IPS-11a (cell line): ENCODE measurements around the gene AUTS2.
"Not testable (repeated sequence)": the region's sequence is repeated elsewhere in the genome, so short reads cannot be mapped to it uniquely, and the experiment has no call there.

ENCODE experiments used
- H3K4me3 ChIP-seq: one replicate; pipeline ENCODE4 v1.5.1; 2013; ENCODE audit warnings: low read depth, low read length, control low read depth

The AUTS2 gene

DNA sequence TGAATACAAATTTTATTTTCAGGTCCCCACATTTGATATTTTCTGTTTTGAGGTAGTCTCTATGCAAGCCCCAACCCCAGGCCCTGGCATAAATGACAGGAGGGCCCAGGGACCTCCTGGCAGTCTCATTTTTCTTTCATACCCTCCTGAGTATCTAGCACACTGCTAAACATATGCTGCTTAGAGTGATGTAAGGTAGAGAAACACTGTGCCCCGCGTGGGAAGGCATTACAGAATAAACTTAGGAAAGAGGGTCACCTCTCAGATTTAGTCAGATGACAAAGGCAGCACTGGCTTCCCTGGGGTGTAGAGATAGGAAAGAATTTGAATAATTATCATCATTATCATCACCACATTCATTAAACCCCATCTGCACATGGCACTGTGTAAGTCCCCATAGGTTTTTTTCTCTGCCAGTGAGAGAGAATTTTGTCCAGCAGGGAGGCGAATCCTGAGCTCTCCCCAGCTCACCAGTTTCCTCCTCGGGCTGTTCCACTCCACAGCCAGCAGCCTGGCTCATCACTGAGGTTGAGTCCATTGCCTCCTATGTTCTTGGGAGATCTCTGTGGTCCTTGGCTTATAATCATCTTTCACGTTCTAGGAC, 1026.3 kb downstream of the AUTS2 start:
- H3K4me3 ChIP-seq: no peak overlapping the region

DNA sequence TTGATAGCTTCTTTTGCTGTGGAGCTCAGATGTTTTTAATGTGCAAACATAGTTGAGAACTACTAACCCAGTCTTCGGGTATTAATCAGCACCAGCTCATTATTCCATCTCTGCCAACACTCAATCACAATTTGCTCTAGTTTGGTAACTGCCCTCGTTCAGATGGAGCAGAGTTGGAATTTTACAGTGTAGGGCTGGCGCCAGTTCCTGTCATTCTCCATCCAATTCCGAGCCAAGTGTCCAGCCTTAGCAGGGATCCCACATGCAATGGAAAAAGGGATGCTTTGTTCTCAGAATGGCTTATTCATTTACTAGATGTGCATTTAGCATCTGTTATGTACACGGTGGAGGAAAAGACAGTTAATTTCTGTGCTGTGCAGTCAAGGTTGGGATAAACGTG, 1029.2 kb downstream of the AUTS2 start:
- no peak overlapping the region for H3K4me3 ChIP-seq

DNA sequence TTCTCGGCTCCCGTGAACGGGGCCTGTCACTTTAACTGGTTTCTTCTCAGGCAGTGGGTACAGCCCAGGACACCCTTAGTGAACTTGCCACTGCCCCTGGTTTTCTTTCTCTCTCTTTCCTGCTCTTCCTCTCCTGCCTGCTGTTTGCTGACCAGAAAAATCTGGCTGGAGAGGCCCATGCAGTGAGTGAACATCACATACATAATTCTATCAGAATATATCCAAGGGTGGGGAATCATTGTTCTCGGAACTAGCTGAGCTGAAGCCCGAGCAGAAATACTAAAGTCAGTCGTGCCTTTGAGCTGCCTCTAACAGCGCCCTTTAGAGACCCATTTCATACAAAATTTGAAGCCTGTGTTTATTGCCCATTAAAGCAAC, 1032.2 kb downstream of the AUTS2 start:
- no peak overlapping the region for H3K4me3 ChIP-seq

DNA sequence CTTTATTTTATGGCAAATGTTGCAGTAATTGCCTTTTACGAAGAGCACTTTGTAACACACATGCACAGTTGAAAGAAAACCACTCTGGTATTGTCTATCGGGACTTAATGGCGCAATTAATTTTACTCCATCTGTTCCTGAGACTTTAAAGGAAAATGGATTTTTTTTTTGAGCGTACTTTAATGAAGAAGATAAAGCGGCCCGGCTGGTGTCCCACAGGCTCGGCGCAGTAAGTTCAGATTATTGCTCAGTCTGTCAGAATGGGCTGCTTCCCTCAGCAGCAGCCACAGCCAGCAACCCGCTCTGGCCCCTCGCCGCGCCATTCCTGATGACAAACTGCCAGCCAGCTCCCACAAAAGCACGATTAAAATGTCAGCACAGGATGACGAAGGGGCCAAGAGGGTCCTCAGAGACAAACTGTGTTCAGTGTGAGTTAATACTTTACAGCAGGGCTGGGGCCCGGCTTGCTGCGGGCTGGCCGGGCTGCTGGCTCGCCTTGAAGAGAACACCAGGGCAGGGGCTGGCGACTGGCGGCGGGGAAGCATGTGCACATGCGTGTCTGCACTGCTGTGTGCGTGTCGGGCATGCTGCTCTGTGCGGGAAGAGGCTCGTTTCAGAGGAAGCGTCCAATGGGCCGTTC, 1032.7 kb downstream of the AUTS2 start:
- H3K4me3 ChIP-seq: no peak overlapping the region

DNA sequence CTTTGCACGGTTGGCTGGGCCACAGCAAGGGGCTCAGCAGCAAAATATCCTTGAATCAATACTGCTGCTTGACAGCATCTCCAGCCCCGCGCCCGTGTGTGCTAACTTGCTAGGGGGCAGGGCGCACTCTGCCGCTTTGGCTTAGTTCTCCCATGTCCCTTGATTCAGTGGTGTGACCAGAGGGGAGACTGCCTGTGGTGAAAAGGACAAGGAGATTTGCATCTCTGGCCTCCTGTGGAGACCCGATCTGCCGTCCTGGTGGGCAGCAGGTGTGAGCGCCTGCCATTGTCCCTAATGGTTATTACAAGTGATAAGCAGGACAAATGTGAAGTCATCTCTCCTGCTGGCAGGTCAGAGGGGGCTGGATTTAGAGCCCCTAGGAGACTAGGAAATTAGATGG, 1033.4 kb downstream of the AUTS2 start:
- H3K4me3 ChIP-seq: no peak overlapping the region

DNA sequence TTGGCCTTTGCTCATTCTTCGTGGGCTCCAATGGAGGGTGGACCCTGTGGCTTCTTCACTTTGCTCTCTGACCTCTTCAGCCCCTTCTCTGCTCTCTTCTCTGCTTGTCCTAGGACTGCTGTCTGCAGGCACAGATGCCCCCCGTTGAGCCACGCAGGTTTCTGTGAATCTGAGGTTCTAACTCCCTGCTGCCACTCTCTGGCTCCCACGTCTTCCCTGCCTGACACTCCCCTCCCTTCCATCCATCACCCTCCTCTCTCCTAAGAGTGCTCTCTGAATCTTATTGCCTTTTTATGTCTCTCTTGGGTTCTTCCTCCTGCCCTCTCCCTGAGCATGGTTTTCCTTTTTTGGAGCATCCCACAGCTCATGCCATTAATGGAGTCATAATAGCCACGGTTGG, 1034.1 kb downstream of the AUTS2 start:
- no peak overlapping the region for H3K4me3 ChIP-seq

DNA sequence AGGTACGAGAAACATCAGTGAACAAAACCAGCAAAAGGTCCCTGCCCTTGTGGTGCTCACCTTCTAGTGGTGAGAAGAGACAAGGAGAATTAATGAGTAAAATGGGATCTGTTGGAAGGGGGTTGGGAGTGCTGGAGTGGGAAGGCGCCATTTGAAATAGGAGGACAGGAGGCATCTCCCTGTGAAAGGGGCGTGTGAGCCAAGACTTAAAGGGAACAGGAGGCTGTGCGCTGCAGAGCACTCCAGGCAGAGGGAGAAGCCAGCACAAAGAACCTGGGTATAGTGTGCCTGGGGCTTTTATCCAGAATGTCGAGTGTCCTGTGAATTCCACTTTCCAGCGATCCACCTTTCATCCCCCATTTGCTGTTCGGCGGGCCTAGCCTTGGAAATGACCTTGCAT, 1035.8 kb downstream of the AUTS2 start:
- H3K4me3 ChIP-seq: no peak overlapping the region

DNA sequence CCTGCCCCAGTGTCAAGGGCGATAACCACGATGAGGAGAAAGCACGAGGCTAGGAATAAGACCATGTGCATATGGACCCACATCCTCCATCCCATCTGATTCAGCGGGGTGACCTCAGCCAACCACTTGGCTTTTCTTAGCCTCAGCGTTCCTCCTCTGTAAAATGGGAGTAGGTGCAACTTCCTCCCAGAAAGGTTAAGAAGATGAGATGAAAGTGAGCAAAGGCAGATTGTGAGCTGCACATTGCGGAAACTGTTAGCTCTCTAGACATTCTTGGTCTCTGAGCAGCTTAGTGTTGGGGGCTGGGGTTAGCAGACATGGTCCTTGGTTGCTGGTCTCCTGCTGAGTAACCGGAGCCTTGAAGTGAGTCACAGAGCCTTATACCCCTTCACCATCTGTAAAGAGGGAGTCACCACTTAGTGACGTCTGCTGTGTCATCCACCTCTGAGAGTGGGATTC, 1036.4 kb downstream of the AUTS2 start:
- H3K4me3 ChIP-seq: no peak overlapping the region

DNA sequence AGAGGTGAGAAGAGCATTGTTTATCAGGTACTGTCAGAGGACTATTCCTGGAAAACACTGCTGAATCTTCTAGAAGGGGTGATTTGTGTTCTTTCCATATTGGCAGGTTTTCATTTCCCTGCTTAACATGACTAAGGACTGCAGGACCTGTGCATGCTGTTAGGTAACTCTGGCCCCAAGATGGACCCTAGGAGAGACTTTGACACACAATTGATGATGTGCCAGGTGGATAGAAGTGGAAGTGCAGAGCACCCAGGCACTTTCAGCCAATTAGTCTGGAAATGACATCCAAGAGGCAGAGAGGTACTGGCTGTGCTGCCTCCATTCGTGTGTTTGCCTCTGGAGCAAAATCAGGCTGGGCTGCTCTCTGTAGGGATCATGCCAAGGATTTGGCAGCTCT, 1037.4 kb downstream of the AUTS2 start:
- H3K4me3 ChIP-seq: no peak overlapping the region

DNA sequence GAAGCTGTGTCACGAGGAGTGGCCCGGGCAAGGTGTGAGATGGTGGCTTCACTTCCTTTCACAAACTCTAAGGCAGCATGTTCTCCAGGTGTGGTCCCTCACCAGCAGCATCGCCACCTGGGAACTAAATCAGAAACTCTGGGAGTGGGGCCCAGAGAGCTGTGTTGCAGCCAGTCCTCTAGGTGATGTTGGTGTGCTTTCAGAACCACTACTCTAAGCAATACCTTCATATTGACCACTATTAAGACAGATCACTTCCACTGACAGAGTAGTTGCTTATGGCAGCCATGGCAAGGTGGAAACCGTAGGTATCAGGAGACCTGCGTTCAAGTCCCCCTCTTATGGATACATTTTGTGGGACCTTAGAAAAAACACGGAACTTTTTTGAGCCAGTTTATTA, 1037.9 kb downstream of the AUTS2 start:
- no peak overlapping the region for H3K4me3 ChIP-seq

DNA sequence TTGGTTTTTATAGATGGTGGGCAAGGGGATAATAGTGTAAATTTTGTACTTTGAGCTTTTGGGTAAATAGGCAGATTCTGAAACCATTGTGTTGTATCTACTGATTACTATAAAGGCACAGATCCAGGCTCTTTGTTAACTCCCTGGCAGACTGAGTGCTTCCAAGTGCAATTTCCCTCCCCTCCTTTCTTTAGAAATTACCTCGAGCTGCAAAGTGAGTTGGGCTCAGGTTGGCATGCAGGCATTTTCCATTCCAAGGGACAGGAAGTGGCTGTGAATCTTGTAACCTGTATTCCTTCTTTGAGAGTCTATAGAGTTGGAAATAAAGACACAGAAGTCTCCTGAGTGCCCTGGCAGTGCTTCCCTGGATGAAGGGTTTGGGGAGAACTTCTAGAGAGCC, 1039.5 kb downstream of the AUTS2 start:
- H3K4me3 ChIP-seq: no peak overlapping the region

DNA sequence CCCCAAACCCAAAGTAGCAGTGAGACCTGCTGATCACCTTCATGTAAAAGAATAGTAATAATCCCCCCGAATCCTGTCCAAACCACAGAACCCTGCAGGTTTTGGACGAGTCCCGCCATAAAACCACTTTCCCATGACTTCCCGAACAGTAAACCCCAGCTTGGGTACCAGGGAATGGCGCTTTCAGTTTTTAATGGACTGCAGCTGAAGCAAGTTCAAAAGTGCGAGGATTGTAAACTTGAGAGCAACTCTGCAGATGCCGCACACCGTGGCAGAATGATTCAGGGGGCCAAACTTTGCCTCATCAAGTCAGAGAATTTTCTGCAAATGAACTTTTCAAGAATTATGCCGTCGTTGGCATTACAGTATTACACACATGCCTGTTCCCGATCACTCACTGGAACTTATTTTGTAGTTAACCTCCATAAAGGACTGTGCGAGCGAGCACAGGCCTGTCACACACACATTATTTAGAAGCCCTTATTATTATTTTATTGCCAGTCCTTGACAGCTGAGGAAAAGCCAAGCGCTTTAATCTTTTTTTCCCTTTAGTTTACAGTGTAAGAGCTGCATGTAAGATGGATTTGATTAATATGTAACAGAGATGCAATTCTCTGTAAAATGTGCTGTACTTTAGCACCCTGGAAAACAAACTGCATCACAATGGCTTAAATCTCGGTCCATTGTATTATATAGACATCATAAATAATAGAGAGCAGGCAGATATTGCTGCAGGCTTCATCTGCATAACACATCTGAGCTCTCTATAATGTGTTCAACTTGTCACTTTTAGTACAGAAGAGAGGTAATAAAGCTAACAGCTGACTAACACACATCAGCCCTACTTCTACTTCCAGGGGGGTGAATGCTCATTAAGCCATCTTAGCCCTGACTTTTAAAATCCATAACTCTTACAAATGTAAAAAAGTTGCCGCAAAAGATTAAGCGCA, 1040.2 kb downstream of the AUTS2 start:
- H3K4me3 ChIP-seq: no peak overlapping the region

DNA sequence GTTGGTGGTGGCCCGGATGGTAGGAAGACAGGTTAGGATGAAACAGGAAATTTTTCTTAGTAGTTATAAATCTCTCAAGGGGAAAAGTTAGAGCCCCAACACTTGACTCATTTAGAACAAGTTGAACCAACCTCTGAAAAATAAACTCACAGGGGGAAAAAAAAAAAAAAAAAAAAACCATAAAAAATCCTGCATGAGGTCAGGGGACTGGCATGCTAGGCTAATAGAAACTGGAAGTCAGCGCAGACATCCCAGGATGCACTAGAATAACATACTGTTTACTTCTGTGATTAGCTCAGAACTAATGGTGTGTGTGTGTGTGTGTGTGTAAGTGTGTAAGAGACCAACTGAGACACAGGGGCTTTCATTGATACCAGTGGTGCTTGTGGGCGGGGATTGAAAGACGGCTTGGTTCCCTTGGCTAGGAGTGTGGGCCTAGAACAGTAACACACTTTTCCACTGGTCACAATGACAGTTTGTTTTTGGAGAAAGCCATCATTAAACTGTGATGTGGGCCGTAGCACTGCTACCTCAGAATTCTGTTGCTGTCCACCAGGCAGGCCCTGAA, 1042.1 kb downstream of the AUTS2 start:
- no peak overlapping the region for H3K4me3 ChIP-seq

DNA sequence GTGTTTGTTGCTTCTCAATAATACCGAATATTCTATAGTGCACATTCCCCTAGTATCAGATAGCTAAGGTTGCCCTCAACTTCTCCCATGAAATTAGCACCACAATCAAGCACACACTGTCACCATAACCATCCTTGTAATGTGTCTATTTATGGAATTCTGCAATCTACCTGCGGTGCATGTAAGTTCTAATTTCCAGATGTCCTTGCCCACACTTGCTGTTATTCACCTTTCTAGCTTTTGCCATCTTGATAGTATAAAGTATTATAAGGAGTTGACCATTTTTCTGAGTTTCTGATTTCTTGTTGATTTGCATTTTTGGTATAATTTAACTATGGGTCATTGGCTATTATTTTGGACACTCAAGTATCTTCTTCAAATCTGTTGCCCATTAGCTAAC, 1043.6 kb downstream of the AUTS2 start:
- no peak overlapping the region for H3K4me3 ChIP-seq

DNA sequence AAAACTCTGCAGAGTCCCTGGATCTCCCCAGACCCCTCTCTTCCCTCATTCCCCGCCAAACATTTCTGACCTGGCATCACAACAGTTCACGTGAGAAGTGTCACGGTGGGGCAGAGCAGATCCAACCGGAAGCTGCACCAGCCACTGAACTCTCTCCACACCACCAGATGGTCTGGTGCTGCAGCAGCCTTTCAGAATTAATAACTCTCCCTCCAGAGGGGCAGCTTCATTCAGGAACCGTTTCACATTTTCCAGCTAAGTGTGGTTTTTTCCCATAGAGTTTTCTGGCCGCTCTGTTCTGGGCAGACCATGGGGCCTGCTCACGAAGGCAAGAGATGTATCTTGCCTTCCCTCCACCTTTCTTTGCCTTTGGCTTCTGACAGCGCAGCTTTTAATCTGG, 1047.0 kb downstream of the AUTS2 start:
- no peak overlapping the region for H3K4me3 ChIP-seq

DNA sequence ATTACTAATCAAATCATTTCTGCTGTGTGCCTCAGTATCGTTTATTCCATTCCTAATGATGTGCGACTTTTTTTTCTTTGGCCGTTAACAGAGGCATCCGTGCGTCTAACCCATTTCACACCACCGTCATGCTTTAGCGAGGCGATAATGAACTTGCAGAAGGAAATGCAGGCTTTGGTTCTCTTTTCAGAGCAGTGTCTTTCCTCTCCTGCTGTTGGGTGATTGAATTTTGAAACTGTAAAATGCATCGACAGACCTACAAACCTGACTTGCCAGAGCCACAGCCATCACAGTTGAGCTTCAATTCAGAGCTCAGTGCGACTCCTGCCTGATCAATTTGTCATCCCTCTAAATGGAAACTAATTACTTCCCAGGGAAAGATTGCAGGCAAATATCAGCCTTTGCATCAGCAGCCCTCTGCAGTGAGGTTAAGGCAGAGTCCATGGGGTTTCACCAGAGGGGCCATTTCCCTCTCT, 1047.6 kb downstream of the AUTS2 start:
- H3K4me3 ChIP-seq: no peak overlapping the region

DNA sequence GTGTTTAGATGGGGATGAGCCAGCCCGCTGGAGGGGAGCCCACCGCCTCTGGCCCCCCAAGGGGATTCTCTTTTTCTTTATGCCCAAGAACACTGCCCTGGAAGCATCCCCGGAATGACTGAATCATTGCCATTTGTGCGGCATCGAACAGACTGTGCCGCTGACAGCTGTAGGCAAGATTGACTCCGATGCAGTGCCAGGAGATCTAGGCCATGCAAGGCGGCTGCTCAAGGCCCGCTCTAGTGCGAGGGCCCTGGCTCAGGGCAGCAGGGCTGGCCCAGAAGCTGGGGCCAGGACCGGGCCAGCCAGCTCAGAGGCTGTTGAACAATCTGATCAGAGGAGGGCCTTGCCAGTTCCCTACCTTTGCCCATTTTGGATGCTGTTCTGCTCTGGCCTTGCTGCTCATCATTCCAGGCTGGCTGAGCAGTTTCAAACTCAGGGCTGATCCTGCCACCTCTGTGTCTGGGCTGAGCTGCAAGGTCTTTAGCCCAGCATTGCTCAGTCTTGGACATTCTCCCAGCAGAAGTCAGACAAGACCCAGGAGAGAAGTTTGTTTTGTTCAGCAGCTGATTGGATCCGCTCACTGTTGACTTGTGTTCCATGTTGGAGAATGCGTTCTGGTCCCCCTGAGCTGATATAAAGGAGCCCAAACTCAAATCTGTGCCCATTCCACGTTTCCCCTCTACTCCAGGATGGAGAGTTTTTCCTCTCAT, 1048.4 kb downstream of the AUTS2 start:
- no peak overlapping the region for H3K4me3 ChIP-seq

DNA sequence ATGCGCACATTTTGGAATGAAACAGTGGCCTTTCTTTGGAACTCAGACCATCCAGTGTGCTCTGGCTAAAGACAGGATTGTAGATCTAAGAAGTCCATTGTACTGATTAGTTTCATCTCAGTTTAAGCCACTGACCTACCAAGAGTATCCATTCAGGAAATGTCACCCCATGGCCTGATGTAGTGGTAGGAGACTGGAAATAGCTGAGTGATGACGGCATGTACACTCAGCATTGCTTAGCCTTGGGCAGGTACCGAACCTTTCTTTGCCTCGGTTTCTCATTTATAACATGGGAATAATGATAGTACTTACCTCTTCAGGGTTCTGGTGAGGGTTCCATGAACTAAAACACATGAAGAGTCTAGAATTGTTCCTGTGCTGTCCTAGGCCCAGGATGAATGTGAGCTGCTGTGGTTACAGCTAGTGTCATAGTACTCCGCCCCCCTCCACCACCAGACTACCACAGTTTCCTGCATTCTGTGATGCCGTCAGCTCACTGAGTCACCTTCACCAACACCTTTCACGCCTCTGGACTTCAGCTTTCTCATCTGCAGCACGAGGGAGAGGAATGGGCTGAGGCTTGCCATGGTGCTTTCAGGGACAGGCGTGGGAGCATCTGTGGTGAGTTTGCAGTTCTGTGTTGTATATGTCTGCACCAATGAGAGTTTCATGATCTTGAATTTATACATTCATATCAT, 1049.7 kb downstream of the AUTS2 start:
- H3K4me3 ChIP-seq: no peak overlapping the region

DNA sequence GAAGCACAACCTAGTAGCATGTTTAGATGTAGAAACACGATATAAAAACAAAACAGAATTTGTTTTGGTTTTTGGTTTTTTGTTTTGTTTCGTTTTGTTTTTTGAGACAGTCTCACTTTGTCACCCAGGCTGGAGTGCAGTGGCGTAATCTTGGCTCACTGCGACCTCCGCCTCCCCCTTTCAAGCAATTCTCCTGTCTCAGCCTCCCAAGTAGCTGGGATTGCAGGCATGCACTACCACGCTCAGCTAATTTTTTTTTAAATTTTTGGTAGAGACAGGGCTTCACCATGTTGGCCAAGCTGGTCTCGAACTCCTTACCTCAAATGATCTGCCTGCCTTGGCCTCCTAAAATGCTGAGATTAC, 1050.2 kb downstream of the AUTS2 start:
- H3K4me3 ChIP-seq: not testable (repeated sequence)

DNA sequence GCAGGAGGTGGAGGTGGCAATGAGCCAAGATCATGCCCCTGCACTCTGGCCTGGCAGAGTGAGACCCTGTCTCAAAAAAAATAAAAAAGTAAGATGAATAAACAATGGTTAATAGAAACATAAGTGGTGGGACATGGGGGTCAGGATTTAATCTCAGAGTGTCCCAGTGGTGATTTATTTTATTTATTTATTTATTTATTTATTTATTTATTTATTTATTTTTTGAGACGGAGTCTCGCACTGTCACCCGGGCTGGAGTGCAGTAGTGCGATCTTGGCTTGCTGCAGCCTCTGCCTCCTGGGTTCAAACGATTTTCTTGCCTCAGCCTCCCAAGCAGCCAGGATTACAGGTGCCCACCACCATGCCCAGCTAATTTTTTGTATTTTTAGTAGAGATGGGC, 1051.0 kb downstream of the AUTS2 start:
- H3K4me3 ChIP-seq: no peak overlapping the region
